GM18519 (cell line): Measurements from ENCODE around the gene DDX24.

ENCODE experiments used
- ATAC-seq: cut with Tn5 transposase; IDR thresholded peaks from one replicate; pipeline ENCODE4 v1.9.1; 2021; ENCODE audit warnings: mild to moderate bottlenecking, moderate library complexity; ENCODE audit not compliant: unreplicated experiment, low FRiP score

DDX24 gene

GRCh38 chr14:94049625-94050023 lies 31.4 kb downstream of the DDX24 start:
- no peak for ATAC-seq

GRCh38 chr14:94048691-94049624 lies 32.0 kb downstream of the DDX24 start:
- ATAC-seq, result no peak

GRCh38 chr14:94047581-94047980 lies 33.4 kb downstream of the DDX24 start:
- no peak for ATAC-seq

- no peak for ATAC-seq
Measured at GRCh38 chr14:94046696-94047250, 34.2 kb downstream of the DDX24 start.

- ATAC-seq, result no peak
Measured at GRCh38 chr14:94045563-94046345, 35.2 kb downstream of the DDX24 start.

GRCh38 chr14:94045101-94045500 lies 35.9 kb downstream of the DDX24 start:
- ATAC-seq, result no peak

DNA sequence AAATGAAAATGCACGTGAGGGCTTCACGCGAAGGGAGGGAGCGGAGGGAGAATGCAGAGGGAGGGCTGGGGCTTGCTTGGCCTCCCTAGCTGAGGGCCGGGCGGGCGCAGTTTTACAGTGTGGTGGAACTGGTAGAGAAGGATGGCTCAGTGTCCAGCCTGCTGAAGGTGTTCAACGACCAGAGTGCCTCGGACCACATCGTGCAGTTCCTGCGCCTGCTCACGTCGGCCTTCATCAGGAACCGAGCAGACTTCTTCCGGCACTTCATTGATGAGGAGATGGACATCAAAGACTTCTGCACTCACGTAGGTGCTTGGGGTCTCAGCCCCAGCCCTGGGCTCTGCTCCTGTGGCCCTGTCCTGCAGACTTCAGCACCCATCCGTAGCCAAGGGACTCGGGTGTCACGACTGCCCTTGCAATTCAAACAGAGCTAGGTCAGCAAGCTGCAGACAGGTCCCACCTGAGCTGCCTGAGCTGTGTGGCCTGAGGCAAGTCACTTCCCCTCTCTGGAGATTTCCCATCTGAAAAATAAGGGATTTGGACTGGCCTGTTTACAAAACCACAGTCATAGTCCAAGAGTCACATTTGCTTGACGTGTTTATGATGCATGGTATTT lies 36.4 kb downstream of the DDX24 start:
- ATAC-seq, result no peak

DNA sequence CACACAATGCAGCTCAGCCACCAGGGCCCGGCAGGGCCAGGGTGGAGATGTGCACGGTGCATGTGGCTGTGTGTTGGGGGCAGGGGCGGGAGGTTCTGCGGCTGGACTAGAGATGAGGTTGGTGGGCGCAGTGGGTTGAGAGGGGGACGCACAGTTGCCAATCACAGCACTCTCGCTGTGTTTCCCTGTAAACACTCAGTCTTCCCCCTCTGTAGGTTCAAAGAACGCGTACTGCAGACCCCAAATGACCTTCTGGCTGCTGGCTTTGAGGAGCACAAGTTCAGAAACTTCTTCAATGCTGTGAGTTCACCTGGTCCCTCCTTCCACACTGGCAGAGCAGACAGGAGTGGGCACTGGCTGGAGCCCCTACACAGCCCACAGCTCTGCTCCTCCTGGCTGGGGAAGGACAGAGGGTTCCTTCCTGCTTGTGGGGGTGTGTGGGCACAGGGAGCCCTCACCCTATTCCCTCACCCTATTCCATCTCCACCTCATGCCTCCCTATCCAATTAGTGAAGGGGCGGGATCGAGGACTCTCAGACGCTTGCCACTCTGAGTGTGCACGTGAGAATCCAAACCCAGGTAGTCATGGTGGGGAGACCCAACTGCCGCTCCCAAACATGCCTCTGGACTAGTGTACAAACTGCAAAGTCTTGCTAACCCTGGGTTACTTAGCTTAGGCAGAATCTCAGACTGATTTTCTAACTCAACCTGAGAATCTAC lies 37.1 kb downstream of the DDX24 start:
- ATAC-seq, result no peak

DNA sequence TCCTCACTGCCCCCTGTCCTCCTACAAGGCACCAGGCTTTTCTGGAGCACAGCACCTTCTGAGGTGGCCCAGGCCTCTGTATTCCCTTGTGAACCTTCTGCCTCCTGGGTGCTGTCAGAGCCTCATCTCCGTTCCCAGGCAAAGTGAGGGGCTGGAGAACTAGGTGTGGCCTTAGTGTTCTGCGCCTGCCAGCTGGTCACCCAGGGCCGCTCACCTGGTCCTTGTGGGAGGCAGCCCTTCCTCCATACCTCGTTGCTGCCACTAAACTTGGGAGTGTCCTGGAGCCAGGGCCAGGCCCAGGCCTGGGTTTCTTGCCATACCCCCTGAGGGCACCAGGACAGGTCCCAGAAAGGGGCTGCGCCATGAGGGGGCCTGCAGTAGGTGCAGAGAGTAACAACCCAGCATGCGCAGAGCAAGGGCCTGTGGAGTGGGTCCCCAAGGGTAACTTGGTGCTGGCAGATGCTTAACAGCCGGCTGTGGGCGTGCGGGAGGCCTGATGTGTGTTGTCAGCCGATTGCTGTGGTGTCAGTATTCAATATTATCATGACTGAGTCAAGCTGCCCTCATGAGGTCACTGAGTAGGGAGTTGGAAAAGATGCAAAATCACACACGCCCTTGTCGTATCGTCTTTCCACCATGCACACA lies 37.8 kb downstream of the DDX24 start:
- ATAC-seq, result no peak

- ATAC-seq, result no peak
Measured at GRCh38 chr14:94042433-94043091, 38.4 kb downstream of the DDX24 start.

DNA sequence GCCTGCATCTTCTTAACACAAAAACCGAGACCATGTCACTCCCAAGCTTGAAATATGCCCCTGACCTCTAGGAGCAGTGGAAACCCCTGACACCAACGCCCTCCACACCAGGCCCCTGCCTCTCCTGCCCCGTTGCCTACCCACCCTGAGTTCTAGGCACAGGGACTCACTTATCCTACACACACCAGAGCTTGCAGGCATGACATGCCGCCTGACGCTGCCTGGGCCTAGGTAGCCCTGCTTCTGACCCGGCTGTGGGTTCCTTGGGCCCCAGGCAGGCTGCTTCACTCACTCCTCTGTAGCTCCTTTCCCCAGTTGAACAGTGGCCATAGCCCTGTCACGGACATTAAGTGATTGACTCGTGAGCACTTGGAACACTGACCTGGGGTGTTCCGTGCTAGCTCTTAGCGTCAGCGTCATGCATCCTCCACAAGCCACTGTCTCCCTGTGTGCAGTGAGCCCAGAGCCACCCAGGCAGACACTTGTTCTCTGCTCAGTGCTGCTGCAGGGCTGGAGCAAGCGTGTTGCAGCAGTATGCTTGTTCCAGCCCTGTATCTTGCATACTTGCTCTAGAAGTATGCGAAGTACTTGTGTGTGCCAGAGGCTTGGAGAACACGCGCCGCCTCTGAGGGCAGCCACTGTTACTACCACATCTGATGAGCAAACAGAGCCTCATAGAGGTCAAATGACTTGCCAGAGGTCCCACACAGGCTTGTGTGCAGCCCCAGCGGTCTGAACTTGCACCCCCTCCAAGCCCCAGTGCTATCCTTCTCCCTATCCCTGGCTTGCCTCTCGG lies 39.3 kb downstream of the DDX24 start:
- no peak for ATAC-seq

DNA sequence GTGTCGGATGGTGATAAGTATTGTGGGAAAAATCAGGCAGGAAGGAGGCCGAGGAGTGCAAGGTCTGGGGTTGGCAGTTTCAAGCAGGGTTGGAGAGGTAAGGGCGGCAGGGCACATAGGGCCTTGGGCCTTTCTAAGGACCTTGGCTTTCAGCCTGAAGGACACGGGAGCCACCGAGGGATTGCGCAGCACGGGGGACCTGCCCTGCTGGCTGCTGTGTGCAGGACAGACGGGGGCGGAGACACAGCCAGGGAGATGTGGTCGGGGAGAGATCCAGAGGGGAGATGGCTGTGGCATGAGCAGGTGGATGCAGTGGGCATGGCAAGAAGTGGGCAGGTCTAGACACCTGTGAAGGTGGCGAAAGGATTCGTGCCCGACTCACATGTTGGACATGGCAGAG lies 40.2 kb downstream of the DDX24 start:
- ATAC-seq, result no peak

GRCh38 chr14:94040247-94040646 lies 40.8 kb downstream of the DDX24 start:
- no peak for ATAC-seq

GRCh38 chr14:94038921-94039629 lies 41.9 kb downstream of the DDX24 start:
- no peak for ATAC-seq

DNA sequence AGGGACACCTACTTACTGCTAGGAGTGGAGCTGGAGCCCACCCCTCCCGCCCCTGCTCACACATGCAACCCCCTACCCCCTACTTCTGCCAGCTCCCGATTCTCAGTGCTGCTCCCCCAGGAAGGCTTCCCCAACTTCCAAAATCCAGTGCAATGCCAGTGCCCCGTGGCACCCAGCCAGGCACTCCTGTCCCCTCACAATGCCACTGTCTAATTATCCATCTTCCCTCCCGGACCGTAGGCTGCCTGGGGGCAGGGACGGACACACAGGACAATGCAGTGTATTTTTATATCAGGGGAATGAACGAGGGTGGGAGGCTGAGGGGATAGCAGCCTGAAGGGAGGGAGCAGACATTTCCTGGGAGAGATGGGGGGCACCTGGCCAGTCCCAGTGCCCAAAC lies 42.5 kb downstream of the DDX24 start:
- no peak for ATAC-seq

DNA sequence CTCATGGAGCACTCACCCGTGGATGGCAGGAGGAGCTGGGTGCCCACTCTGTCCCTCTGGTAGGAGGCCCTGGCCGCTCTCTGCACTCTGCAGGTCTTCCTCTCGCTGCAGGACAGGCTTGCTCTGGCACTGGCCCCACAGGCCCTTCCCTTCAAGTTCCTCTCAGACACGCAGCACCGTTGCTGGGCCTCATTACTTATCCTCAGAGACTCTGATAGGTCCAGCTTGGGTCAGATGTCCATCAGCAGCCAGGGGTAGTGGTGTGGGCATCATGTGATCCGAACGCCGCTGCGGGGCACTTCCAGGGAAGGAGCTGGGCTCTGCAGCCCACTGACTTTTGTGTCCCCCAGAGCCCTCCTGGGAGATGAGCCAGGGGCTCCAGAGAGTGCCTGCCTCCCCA lies 43.0 kb downstream of the DDX24 start:
- no peak for ATAC-seq

DNA sequence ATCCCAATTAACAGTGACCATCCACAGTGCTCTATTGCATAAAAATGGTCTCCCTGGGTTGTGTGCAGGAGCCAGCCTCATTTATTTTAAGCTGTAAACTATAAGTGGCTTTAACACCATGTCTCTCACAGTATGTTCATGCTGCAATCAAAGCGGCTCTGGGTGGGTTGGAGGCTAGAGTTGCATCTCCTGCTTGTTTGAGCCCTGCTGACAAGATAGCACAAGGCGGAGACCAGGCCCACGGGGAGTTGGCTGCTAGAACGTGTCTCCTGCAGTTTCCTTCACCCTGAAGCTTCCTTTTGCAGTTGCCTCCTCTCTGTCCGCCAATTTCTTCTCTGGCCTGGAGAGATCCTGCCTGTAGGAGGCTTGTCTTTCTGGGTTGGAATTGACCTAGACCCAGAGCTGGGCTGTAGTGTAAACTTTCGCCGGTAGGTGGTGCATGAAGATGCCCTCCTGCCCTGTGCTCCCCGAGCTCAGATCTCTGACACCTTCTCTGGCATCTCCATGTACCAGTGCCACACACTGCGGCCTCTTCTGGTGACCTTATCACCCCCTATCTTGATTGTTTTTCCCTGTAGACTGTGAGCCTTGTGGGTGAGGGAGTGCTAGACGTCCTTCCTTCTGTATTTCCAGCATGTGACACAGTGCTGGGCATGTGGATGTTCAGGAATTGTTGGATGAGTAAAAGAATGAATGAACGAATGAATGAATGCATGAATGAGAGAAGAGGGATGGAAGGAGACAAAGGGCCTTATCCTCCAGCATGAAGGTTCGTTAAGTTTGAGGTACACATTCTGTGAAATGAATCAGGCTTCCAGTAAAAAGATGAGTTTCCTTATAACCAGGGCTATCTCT lies 44.5 kb downstream of the DDX24 start:
- peak; percentile 77 for ATAC-seq
